ENCODE data around the gene PDGFRB. TPM values are rescaled to one million over a fixed set of nuclear protein-coding genes. Genes with fewer than 3 reads are reported as not detected.
A peak's percentile ranks its signal among the peaks of the same experiment; 100 is the strongest.

Gene PDGFRB
- total RNA-seq, 2 donors from 2014 or later = 8.6 to 18.1 TPM

GRCh38 chr5:150117945-150118560 lies 37.6 kb downstream of the PDGFRB start:
- H3K9me3 ChIP-seq = no peaks in the 10 kb centered on the region
- H3K4me1 ChIP-seq = no peaks in the 10 kb centered on the region
- TF ChIP-seq CTCF (IDR thresholded peaks at IDR 0.05) = no peak
- H3K27me3 ChIP-seq = no peaks in the 10 kb centered on the region
- H3K27ac ChIP-seq = no peak overlapping the region
- intact Hi-C loops (cut with DNase I) = no loop called here
- no peak for DNase-seq
- H3K36me3 ChIP-seq = no peaks in the 10 kb centered on the region
- no peak overlapping the region for H3K9ac ChIP-seq (ENCODE audit: low read depth in 2 of 2, low read length in 2 of 2)
- no peak overlapping the region for H3K4me3 ChIP-seq

- peak; percentile 14 for DNase-seq
- no peaks in the 10 kb centered on the region for H3K9me3 ChIP-seq
- H3K4me3 ChIP-seq = no peak overlapping the region
- no peak overlapping the region for H3K27ac ChIP-seq
- H3K4me1 ChIP-seq = no peaks in the 10 kb centered on the region
- TF ChIP-seq CTCF (IDR thresholded peaks at IDR 0.05) = no peak
- H3K9ac ChIP-seq (ENCODE audit: low read depth in 2 of 2, low read length in 2 of 2) = no peak overlapping the region
- H3K36me3 ChIP-seq = no peaks in the 10 kb centered on the region
- intact Hi-C loops (cut with DNase I) = no loop called here
- H3K27me3 ChIP-seq = no peaks in the 10 kb centered on the region
Observed at GRCh38 chr5:150116667-150117400, 38.8 kb downstream of the PDGFRB start.

GRCh38 chr5:150114773-150115408 lies 40.8 kb downstream of the PDGFRB start:
- intact Hi-C loops (cut with DNase I) = no loop called here
- Histone ChIP-seq H3K36me3 (no peaks in the 10 kb centered on the region), H3K9me3 (no peaks in the 10 kb centered on the region), H3K4me3 (no peak overlapping the region), H3K27ac (no peak overlapping the region), H3K27me3 (no peaks in the 10 kb centered on the region), H3K4me1 (no peaks in the 10 kb centered on the region), H3K9ac (ENCODE audit: low read depth in 2 of 2, low read length in 2 of 2) (no peak overlapping the region)
- no peak for TF ChIP-seq CTCF (IDR thresholded peaks at IDR 0.05)
- no peak for DNase-seq

GRCh38 chr5:150114102-150114641 lies 41.5 kb downstream of the PDGFRB start:
- Histone ChIP-seq H3K9ac (ENCODE audit: low read depth in 2 of 2, low read length in 2 of 2) (no peak overlapping the region), H3K27me3 (no peaks in the 10 kb centered on the region), H3K4me3 (no peak overlapping the region), H3K27ac (no peak overlapping the region), H3K4me1 (no peaks in the 10 kb centered on the region), H3K9me3 (no peaks in the 10 kb centered on the region), H3K36me3 (no peaks in the 10 kb centered on the region)
- intact Hi-C loops (cut with DNase I) = no loop called here
- TF ChIP-seq CTCF (IDR thresholded peaks at IDR 0.05) = no peak
- DNase-seq = no peak

- TF ChIP-seq CTCF (IDR thresholded peaks at IDR 0.05) = no peak
- intact Hi-C loops (cut with DNase I) = no loop called here
Observed at GRCh38 chr5:150113047-150113744, 42.4 kb downstream of the PDGFRB start.

More at GRCh38 chr5:150113047-150113744, 42.4 kb downstream of the PDGFRB start:
- no peaks in the 10 kb centered on the region for H3K4me1 ChIP-seq
- no peaks in the 10 kb centered on the region for H3K27me3 ChIP-seq
- no peak overlapping the region for H3K4me3 ChIP-seq
- peak; percentile 18 for DNase-seq
- no peaks in the 10 kb centered on the region for H3K36me3 ChIP-seq
- no peak overlapping the region for H3K9ac ChIP-seq (ENCODE audit: low read depth in 2 of 2, low read length in 2 of 2)
- H3K27ac ChIP-seq = no peak overlapping the region
- no peaks in the 10 kb centered on the region for H3K9me3 ChIP-seq
